ENCODE results near the gene FANCM.

- TF ChIP-seq EZH2phosphoT487 (IDR thresholded peaks at IDR 0.05; ENCODE audit: insufficient read depth, low read depth) (no peak), EZH2 (IDR thresholded peaks at IDR 0.05; ENCODE audit: insufficient read depth, poor library complexity, severe bottlenecking) (no peak)
These were observed 74.4 kb downstream of the FANCM start for GRCh38 chr14:45210159-45210558.
